ENCODE data around the gene NANP. TPM values are rescaled to one million over a fixed set of nuclear protein-coding genes. Genes with fewer than 3 reads are reported as not detected.

Gene NANP, protein sequence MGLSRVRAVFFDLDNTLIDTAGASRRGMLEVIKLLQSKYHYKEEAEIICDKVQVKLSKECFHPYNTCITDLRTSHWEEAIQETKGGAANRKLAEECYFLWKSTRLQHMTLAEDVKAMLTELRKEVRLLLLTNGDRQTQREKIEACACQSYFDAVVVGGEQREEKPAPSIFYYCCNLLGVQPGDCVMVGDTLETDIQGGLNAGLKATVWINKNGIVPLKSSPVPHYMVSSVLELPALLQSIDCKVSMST
- polyA plus RNA-seq (2012; rRNA removed) = 1.9 and 2.6 TPM in 2 replicates
- 3.2 and 4.1 TPM in 2 replicates for polyA plus RNA-seq (2012; cell fraction: cytosol; rRNA removed)
- polyA plus RNA-seq (2012; cell fraction: nucleus; rRNA removed) = 0.86 and 1.3 TPM in 2 replicates

DNA sequence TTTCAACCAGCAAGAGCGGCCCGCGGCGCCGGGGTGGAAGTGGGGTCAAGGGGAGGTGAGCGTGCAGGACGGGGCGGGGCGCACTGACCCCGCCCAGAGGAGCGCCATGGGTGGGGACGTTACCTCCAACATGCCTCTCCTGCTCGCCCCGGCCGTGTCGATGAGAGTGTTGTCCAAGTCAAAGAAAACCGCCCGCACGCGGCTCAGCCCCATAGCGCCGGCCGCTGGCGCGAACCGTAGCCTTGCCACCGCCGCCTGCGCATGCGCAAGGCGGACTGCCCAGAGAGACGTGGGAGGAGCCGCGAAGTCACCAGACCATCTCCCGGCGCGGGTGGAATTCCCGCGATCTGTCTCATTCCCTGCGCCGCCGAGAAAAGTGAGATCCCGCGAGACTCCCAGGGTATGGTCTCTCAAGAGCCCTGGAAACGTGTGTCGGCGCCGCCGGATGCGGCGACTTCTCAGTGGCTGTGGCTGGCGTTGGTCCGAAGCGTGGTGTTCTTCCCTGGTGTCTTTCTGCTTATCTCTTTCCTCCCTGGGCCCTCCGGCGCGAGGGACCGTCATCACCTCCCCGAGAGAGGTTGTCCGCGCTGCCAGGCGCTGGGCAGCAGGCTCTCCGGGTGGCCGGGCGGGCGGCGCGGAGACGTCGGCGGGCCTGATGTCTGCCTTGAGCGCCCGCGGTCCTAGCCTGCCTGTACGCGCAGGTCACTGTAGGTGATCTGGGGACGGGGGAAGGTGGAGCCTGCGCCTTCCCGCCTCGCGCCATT lies at the start of gene NANP:
TSS of gene NANP (minus strand) at position 279 of the 764 bp plus-strand sequence. CDS start at position 213, 66 bp downstream.
- peak within 1 kb of the TSS; percentile 96 for H3K4me2 ChIP-seq
- H3K27me3 ChIP-seq (ENCODE audit: insufficient read depth) = no peaks in the 10 kb centered on the region
- peak within 1 kb of the TSS; percentile 86 to 94 for H3K4me3 ChIP-seq (ENCODE audit: low read depth in 2 of 2, low read length in 1 of 2)
- H3K79me2 ChIP-seq (ENCODE audit: insufficient read depth) = peaks cover 41% of the 10 kb centered on the region
- POLR2A ChIA-PET = interaction anchor here (1.9 kb wide), 1 partner anchor 39 kb away, joined by 4 read pairs; no protein-coding TSS in a partner anchor
- no peak for TF ChIP-seq EZH2phosphoT487 (IDR thresholded peaks at IDR 0.05; ENCODE audit: borderline replicate concordance, low read depth)
- TF ChIP-seq MXI1 (IDR thresholded peaks at IDR 0.05; ENCODE audit: low read depth, low read length) = peak; percentile 82
- peak; percentile 98 for TF ChIP-seq NRF1 (IDR thresholded peaks at IDR 0.05; ENCODE audit: low read depth, low read length)
- TF ChIP-seq CHD2 (IDR thresholded peaks at IDR 0.05; ENCODE audit: low read length, partially characterized antibody) = peak; percentile 100
- TF ChIP-seq SIN3A (IDR thresholded peaks at IDR 0.05; ENCODE audit: borderline replicate concordance, low read depth, low read length) = peak; percentile 94
- TF ChIP-seq RFX5 (IDR thresholded peaks at IDR 0.05; ENCODE audit: low read length) = no peak
- TF ChIP-seq, protein P1, sequence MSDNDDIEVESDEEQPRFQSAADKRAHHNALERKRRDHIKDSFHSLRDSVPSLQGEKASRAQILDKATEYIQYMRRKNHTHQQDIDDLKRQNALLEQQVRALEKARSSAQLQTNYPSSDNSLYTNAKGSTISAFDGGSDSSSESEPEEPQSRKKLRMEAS (IDR thresholded peaks at IDR 0.05; ENCODE audit: low read depth) = peak; percentile 87
- TF ChIP-seq, protein P2, sequence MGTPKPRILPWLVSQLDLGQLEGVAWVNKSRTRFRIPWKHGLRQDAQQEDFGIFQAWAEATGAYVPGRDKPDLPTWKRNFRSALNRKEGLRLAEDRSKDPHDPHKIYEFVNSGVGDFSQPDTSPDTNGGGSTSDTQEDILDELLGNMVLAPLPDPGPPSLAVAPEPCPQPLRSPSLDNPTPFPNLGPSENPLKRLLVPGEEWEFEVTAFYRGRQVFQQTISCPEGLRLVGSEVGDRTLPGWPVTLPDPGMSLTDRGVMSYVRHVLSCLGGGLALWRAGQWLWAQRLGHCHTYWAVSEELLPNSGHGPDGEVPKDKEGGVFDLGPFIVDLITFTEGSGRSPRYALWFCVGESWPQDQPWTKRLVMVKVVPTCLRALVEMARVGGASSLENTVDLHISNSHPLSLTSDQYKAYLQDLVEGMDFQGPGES (IDR thresholded peaks at IDR 0.05; ENCODE audit: low read depth, low read length) = no peak
- no peak for TF ChIP-seq FOSL2 (IDR thresholded peaks at IDR 0.05; ENCODE audit: borderline replicate concordance, low read depth)
- peak; percentile 46; the same call in 1 of the 2 replicates for TF ChIP-seq RXRA (IDR thresholded peaks at IDR 0.05; ENCODE audit: borderline replicate concordance, low read depth)
- TF ChIP-seq RAD21 (IDR thresholded peaks at IDR 0.05; ENCODE audit: low read length) = peak; percentile 26; the same call in 1 of the 2 replicates
- TF ChIP-seq TAF1 (IDR thresholded peaks at IDR 0.05; ENCODE audit: borderline replicate concordance, low read depth, low read length) = peak; percentile 54; the same call in 1 of the 2 replicates
- TF ChIP-seq SMC3 (IDR thresholded peaks at IDR 0.05; ENCODE audit: low read depth, low read length) = peak; percentile 26
- TF ChIP-seq RCOR1 (IDR thresholded peaks at IDR 0.05; ENCODE audit: low read length) = no peak
- TF ChIP-seq, protein P3, sequence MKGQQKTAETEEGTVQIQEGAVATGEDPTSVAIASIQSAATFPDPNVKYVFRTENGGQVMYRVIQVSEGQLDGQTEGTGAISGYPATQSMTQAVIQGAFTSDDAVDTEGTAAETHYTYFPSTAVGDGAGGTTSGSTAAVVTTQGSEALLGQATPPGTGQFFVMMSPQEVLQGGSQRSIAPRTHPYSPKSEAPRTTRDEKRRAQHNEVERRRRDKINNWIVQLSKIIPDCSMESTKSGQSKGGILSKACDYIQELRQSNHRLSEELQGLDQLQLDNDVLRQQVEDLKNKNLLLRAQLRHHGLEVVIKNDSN (IDR thresholded peaks at IDR 0.05; ENCODE audit: borderline replicate concordance, low read depth) = peak; percentile 35; the same call in 1 of the 2 replicates
- TF ChIP-seq, protein P4, sequence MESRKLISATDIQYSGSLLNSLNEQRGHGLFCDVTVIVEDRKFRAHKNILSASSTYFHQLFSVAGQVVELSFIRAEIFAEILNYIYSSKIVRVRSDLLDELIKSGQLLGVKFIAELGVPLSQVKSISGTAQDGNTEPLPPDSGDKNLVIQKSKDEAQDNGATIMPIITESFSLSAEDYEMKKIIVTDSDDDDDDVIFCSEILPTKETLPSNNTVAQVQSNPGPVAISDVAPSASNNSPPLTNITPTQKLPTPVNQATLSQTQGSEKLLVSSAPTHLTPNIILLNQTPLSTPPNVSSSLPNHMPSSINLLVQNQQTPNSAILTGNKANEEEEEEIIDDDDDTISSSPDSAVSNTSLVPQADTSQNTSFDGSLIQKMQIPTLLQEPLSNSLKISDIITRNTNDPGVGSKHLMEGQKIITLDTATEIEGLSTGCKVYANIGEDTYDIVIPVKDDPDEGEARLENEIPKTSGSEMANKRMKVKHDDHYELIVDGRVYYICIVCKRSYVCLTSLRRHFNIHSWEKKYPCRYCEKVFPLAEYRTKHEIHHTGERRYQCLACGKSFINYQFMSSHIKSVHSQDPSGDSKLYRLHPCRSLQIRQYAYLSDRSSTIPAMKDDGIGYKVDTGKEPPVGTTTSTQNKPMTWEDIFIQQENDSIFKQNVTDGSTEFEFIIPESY (IDR thresholded peaks at IDR 0.05; ENCODE audit: borderline replicate concordance, low read depth) = peak; percentile 99
- TF ChIP-seq POLR2AphosphoS5 (IDR thresholded peaks at IDR 0.05; ENCODE audit: low read depth, low read length) = peak; percentile 95
- no peak; the same call in none of the 2 replicates for TF ChIP-seq YY1 (IDR thresholded peaks at IDR 0.05; ENCODE audit: low read depth)
- H3K36me3 ChIP-seq (replicated peaks in 1 of 2; ENCODE audit: control insufficient read depth in 1 of 2, insufficient read depth in 2 of 2, low read length in 1 of 2) = peaks cover 0 to 6% of the 10 kb centered on the region in 2 experiments
- peak within 1 kb of the TSS; percentile 90 for H2AFZ ChIP-seq (ENCODE audit: low read depth)
- no peaks in the 10 kb centered on the region for H3K9me2 ChIP-seq
- H4K20me1 ChIP-seq (ENCODE audit: insufficient read depth) = no peaks in the 10 kb centered on the region; the same call in 1 of the 2 replicates
- no peaks in the 10 kb centered on the region for H3K9me3 ChIP-seq
- under 1% methylated on average over 36 of the region's 81 CpGs for WGBS (ENCODE audit: low lambda C conversion rate)
- no peaks in the 10 kb centered on the region for H3F3A ChIP-seq (replicated peaks; ENCODE audit: insufficient read depth)
- H3K4me1 ChIP-seq (ENCODE audit: control insufficient read depth in 1 of 2, insufficient read depth in 2 of 2, low read depth in 1 of 2, low read length in 1 of 2) = peaks cover 0 to 19% of the 10 kb centered on the region in 2 experiments; a peak in 3 of 4 replicates
- DNase-seq = peak; percentile 97
- peak within 1 kb of the TSS; percentile 81 to 98 for H3K27ac ChIP-seq (ENCODE audit: low read depth in 2 of 2, low read length in 1 of 2)
- H3K9ac ChIP-seq = peak within 1 kb of the TSS; percentile 96
- CTCF ChIA-PET = interaction anchor here (1.2 kb wide), 1 partner anchor 129 kb away, joined by 3 read pairs; no protein-coding TSS in a partner anchor

Measured in SK-N-SH (cell line).